ENCODE measurements around the gene CCM2. TPM values are rescaled to one million over a fixed set of nuclear protein-coding genes. Genes with fewer than 3 reads are reported as not detected.

CCM2 gene
- total and polyA plus RNA-seq, 7 donors, result 33.3 to 110 (median 49.9) TPM

DNA sequence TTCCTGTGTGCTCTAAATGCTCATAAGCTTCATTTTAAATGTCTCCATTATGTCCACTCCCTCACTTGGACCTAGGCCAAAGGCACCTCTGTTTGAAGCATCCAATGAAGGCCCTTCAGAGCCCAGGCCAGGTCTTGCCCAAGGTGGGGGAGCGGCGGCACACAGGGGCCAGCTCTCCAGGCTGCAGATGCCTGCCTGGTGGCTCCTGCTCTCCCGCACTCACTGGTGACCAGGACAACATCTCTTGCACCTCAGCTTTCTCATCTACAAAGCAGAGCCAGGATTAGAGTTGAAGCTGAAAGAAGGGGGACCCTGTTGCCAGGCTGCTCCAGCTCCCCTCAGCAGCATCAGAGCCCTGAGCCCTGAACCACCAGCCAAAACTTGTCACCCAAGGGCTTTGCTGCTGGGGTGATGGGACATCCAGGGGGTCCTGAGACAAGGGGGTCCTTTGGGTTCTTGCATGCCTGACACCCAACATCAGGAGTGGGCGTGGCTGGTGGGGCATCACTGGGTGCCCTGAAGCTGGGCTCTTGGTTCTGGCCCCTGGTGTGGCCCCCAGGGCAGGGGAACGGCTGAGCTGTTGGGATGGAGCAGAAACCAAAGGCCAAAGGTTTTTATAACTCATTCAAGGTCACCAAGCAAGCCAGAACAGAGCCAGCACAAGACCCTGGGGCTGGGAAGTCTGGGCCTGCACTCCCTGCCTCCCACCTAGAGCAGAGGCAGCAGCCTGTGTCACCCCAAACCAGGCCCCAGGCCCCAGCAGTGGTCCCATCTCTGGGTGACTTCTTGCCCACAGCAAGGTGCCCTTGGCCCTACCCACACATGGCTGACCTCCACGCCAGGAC, 87.5 kb downstream of the CCM2 start:
- H3K27ac ChIP-seq, result no peak overlapping the region
- WGBS, 3 donors, result 92% methylated on average over 6 of the region's 6 CpGs
- TF ChIP-seq CTCF (IDR thresholded peaks at IDR 0.05), result no peak
- intact Hi-C loops (cut with DNase I), result loop anchor here in 1 of 2 donors (5.0 kb wide), 1 partner anchor 50 kb away; no protein-coding TSS in a partner anchor
- H3K36me3 ChIP-seq (ENCODE audit: insufficient read depth in 1 of 2, low read depth in 1 of 2), result no peaks in the 10 kb centered on the region
- no peaks in the 10 kb centered on the region for H3K9me3 ChIP-seq
- ATAC-seq, result peak in 1 of 4 donors; percentile 19
- H3K4me3 ChIP-seq, result no peak overlapping the region
- H3K27me3 ChIP-seq (ENCODE audit: insufficient read depth in 3 of 3, low read length in 2 of 3), result peaks cover 0 to 9% (median 0%) of the 10 kb centered on the region in 3 donors
- DNase-seq, result peak in 1 of 2 donors; percentile 47
- H3K4me1 ChIP-seq, result no peaks in the 10 kb centered on the region

DNA sequence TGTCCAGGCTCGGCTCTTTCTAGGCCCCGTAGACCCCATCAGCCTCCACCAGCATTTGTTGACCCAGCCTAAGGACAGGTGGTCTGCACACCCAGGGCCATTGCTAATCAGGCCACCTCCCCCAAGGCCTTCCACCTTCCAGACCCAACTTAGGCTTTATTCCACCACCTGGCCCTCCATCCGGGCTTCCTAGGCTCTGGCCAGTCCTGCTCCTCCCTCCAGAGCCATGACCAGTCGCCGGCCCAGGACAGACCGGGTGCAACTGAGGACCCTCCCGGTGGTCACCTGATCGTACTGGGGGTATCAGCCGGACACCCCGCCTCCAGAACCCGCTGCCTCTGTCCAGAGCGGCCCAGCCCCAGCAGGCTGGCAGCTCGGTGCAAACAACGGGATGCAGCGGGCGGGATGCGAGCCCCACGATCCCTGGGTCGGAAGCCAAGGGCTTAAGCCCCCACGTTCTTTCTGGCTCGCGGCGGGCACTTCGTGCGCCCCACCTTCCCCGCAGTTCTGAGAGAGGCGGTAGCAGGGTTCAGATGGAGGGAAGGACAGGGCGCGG, 88.2 kb downstream of the CCM2 start:
- Histone ChIP-seq H3K27ac (peak overlapping the region; percentile 5), H3K36me3 (ENCODE audit: insufficient read depth in 1 of 2, low read depth in 1 of 2) (no peaks in the 10 kb centered on the region), H3K27me3 (ENCODE audit: insufficient read depth in 3 of 3, low read length in 2 of 3) (peaks cover 0 to 9% (median 0%) of the 10 kb centered on the region in 3 donors), H3K9me3 (no peaks in the 10 kb centered on the region), H3K4me1 (no peaks in the 10 kb centered on the region), H3K4me3 (peak overlapping the region; percentile 76)
- intact Hi-C loops (cut with DNase I), result loop anchor here in 1 of 2 donors (5.0 kb wide), 1 partner anchor 49 kb away; no protein-coding TSS in a partner anchor
- no peak for TF ChIP-seq CTCF (IDR thresholded peaks at IDR 0.05)
- DNase-seq (peak in 1 of 2 donors; percentile 55), ATAC-seq (peak; percentile 15 to 21 (median 20))
- 23 to 32% (median 27%) methylated on average over 28 to 29 of the region's 29 CpGs for WGBS, 3 donors

- peak within 1 kb of the TSS; percentile 76 for H3K4me3 ChIP-seq
- H3K27ac ChIP-seq, result peak within 1 kb of the TSS; percentile 5
- no peaks in the 10 kb centered on the region for H3K9me3 ChIP-seq
- intact Hi-C loops (cut with DNase I), result loop anchor here in 1 of 2 donors (5.0 kb wide), 1 partner anchor 48 kb away; no protein-coding TSS in a partner anchor
- DNase-seq (peak; percentile 48 to 75), ATAC-seq (peak; percentile 57 to 89 (median 74))
- H3K36me3 ChIP-seq (ENCODE audit: insufficient read depth in 1 of 2, low read depth in 1 of 2), result no peaks in the 10 kb centered on the region
- TF ChIP-seq CTCF (IDR thresholded peaks at IDR 0.05), result no peak
- WGBS, 3 donors, result 0 to 1% (median 1%) methylated on average over 20 to 50 of the region's 50 CpGs
- H3K27me3 ChIP-seq (ENCODE audit: insufficient read depth in 3 of 3, low read length in 2 of 3), result peaks cover 0 to 9% (median 0%) of the 10 kb centered on the region in 3 donors
- no peaks in the 10 kb centered on the region for H3K4me1 ChIP-seq
Observed at GRCh38 chr7:45088821-45089340, 88.9 kb downstream of the CCM2 start, which contains the start of gene NACAD. Gene NACAD (minus strand): TSS chr7:45088969. CDS start chr7:45088894, 75 bp downstream.

DNA sequence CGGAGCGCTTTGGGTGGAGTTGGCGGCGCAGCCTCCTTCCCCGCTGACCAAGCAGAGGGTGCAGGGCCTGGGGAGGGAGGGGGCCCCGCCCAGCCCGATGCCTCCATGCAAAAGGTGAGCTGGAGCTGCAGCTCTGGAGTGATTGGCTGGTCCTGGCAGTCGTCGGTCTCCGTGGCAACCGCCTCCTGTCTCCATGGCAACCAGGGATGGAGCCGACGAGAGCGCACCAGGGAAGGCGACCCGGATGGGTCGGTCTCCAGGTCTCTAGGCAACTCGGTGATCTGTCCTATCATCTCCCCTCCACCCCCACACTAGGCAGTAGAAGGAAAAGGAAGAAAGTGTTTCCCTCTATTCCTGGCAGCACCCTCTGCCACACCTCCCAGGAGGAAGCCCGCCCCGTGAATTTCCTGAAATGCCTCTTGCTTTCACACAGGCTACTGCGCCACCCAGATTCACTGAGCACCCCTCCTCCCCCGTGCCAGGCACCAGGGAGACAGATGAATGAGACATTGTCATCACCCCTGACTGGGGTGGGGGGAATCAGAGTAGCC, 89.4 kb downstream of the CCM2 start:
- peak overlapping the region; percentile 76 for H3K4me3 ChIP-seq
- H3K27ac ChIP-seq, result no peak overlapping the region
- no peaks in the 10 kb centered on the region for H3K4me1 ChIP-seq
- intact Hi-C loops (cut with DNase I), result loop anchor here in 1 of 2 donors (5.0 kb wide), 1 partner anchor 48 kb away; no protein-coding TSS in a partner anchor
- no peaks in the 10 kb centered on the region for H3K9me3 ChIP-seq
- no peaks in the 10 kb centered on the region for H3K36me3 ChIP-seq (ENCODE audit: insufficient read depth in 1 of 2, low read depth in 1 of 2)
- peak in 3 of 4 donors; percentile 16 to 59 (median 50) for ATAC-seq
- peaks cover 0 to 9% (median 0%) of the 10 kb centered on the region in 3 donors for H3K27me3 ChIP-seq (ENCODE audit: insufficient read depth in 3 of 3, low read length in 2 of 3)
- DNase-seq, result peak; percentile 55 to 70
- 4 to 7% (median 5%) methylated on average over 20 to 22 of the region's 22 CpGs for WGBS, 3 donors
- no peak for TF ChIP-seq CTCF (IDR thresholded peaks at IDR 0.05)
